Measurements from ENCODE around the gene SLC38A2.
"Not testable (repeated sequence)": the region's sequence is repeated elsewhere in the genome, so short reads cannot be mapped to it uniquely, and the experiment has no call there.

SLC38A2 gene

DNA sequence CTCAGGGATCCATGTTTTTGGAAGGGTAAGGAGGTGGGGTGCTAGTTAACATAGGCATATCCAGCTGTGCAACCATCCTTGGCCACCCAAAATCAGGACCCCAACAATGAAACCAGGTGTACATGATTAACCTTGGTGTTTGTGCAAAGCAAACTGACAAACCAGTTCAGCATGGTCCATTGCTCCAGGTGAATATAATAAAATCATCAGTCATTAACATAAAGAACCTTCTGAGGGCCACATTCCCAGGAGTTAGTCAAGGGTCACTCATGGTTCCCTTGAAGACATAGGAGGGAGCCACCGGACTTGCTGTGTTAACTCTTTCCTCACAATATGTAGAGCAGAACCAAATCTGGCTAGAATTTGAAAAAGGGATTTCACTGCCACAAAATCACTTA is 17.8 kb downstream of the SLC38A2 start:
- no peaks in the 10 kb centered on the region for H3K27me3 ChIP-seq (ENCODE audit: control insufficient read depth, insufficient read depth, low read length)
- no peak overlapping the region for H3K9ac ChIP-seq (ENCODE audit: low read depth, low read length)
- no peaks in the 10 kb centered on the region for H3K9me3 ChIP-seq (ENCODE audit: control insufficient read depth, insufficient read depth, low read length)
- no peak overlapping the region for H3K4me3 ChIP-seq (ENCODE audit: low read depth, low read length)
- H3K4me1 ChIP-seq (ENCODE audit: control insufficient read depth, insufficient read depth, low read length), result no peaks in the 10 kb centered on the region
- peaks cover 3% of the 10 kb centered on the region for H3K36me3 ChIP-seq (ENCODE audit: control insufficient read depth, insufficient read depth, low read length)

DNA sequence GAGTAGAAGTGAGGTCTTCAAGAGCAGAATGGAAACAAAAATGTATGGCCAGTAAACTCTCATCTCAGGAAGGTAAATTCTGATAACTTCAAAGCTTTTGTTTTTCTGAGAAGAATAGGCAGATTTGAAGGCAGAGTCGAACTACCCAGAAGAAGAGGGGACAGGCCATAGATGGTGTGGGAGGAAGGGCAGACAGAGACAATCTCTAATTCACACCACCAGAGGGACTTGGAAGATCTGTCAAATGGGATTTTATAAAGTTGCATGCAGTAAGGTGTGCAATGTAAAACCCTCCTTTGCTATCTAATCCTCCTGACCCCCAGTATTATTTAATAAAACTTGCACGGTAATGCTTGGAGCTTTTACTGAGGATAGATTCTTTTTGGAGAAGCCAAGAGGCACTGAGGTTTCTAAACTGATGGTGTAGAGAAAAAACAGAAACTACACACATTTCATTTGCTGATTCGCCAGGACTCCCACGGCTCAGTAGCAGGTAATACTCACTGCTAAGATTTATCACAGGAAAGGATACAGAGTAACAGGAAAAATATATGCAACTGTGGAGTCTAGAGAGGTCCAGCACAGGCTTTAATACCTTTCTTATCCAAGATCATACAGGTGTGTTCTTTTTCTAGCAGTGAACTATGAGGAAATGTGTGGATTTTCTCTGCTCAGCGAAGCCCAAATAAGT is 18.3 kb downstream of the SLC38A2 start:
- no peaks in the 10 kb centered on the region for H3K4me1 ChIP-seq (ENCODE audit: control insufficient read depth, insufficient read depth, low read length)
- H3K9ac ChIP-seq (ENCODE audit: low read depth, low read length), result no peak overlapping the region
- H3K4me3 ChIP-seq (ENCODE audit: low read depth, low read length), result no peak overlapping the region
- H3K27me3 ChIP-seq (ENCODE audit: control insufficient read depth, insufficient read depth, low read length), result no peaks in the 10 kb centered on the region
- no peaks in the 10 kb centered on the region for H3K36me3 ChIP-seq (ENCODE audit: control insufficient read depth, insufficient read depth, low read length)
- no peaks in the 10 kb centered on the region for H3K9me3 ChIP-seq (ENCODE audit: control insufficient read depth, insufficient read depth, low read length)

GRCh38 chr12:46351886-46352650 is 20.5 kb downstream of the SLC38A2 start:
- Histone ChIP-seq H3K27me3 (ENCODE audit: control insufficient read depth, insufficient read depth, low read length) (no peaks in the 10 kb centered on the region), H3K9ac (ENCODE audit: low read depth, low read length) (no peak overlapping the region), H3K36me3 (ENCODE audit: control insufficient read depth, insufficient read depth, low read length) (no peaks in the 10 kb centered on the region), H3K4me1 (ENCODE audit: control insufficient read depth, insufficient read depth, low read length) (no peaks in the 10 kb centered on the region), H3K9me3 (ENCODE audit: control insufficient read depth, insufficient read depth, low read length) (no peaks in the 10 kb centered on the region), H3K4me3 (ENCODE audit: low read depth, low read length) (no peak overlapping the region)

- Histone ChIP-seq H3K4me1 (ENCODE audit: control insufficient read depth, insufficient read depth, low read length) (no peaks in the 10 kb centered on the region), H3K27me3 (ENCODE audit: control insufficient read depth, insufficient read depth, low read length) (no peaks in the 10 kb centered on the region), H3K36me3 (ENCODE audit: control insufficient read depth, insufficient read depth, low read length) (no peaks in the 10 kb centered on the region), H3K9ac (ENCODE audit: low read depth, low read length) (no peak overlapping the region), H3K9me3 (ENCODE audit: control insufficient read depth, insufficient read depth, low read length) (no peaks in the 10 kb centered on the region), H3K4me3 (ENCODE audit: low read depth, low read length) (no peak overlapping the region)
These were observed 21.4 kb downstream of the SLC38A2 start for GRCh38 chr12:46351138-46351537.

- Histone ChIP-seq H3K4me3 (ENCODE audit: low read depth, low read length) (no peak overlapping the region), H3K9ac (ENCODE audit: low read depth, low read length) (no peak overlapping the region), H3K4me1 (ENCODE audit: control insufficient read depth, insufficient read depth, low read length) (no peaks in the 10 kb centered on the region), H3K36me3 (ENCODE audit: control insufficient read depth, insufficient read depth, low read length) (no peaks in the 10 kb centered on the region), H3K9me3 (ENCODE audit: control insufficient read depth, insufficient read depth, low read length) (no peaks in the 10 kb centered on the region), H3K27me3 (ENCODE audit: control insufficient read depth, insufficient read depth, low read length) (no peaks in the 10 kb centered on the region)
These were observed 23.3 kb downstream of the SLC38A2 start for GRCh38 chr12:46349253-46349652.

DNA sequence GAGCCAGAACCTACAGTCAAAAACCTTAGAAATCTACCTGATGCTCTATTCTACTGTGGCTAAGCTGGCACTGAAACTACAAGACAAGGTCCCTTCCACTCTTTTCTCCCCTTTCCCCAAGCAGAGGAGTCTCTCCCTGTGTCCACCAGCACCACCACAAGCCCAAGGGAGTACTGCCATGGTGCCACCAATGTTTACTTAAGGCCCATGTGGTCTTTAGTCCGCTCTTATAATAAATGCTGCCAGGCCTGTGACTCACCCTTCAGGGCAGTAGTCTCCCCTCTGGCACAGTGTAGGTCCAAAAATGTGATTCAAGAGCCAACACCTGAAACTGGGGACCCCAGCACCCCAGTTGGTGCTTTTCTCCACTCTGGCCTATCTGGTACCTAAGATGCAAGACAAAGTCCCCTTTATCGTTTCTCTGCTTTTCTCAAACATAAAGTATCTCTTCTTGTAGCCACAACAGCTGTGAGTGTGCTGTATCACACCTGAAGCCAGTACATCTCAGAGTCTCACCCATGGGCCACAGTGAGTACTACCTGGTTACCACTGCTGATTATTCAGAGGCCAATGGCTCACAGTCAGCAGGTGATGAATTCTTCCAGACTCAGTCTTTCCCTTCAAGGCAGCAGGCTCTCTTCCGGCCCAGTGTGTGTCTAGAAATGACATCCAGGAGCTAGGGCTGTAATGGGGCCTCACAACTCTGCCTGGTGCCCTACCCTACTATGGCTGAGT is 29.3 kb downstream of the SLC38A2 start:
- H3K4me3 ChIP-seq (ENCODE audit: low read depth, low read length), result no peak overlapping the region

GRCh38 chr12:46342562-46343033 is 30.0 kb downstream of the SLC38A2 start:
- no peak overlapping the region for H3K9ac ChIP-seq (ENCODE audit: low read depth, low read length)
- no peaks in the 10 kb centered on the region for H3K4me1 ChIP-seq (ENCODE audit: control insufficient read depth, insufficient read depth, low read length)
- no peak overlapping the region for H3K4me3 ChIP-seq (ENCODE audit: low read depth, low read length)
- H3K36me3 ChIP-seq (ENCODE audit: control insufficient read depth, insufficient read depth, low read length), result no peaks in the 10 kb centered on the region
- no peaks in the 10 kb centered on the region for H3K27me3 ChIP-seq (ENCODE audit: control insufficient read depth, insufficient read depth, low read length)
- no peaks in the 10 kb centered on the region for H3K9me3 ChIP-seq (ENCODE audit: control insufficient read depth, insufficient read depth, low read length)

More for the DNA sequence above, 29.3 kb downstream of the SLC38A2 start:
- no peaks in the 10 kb centered on the region for H3K36me3 ChIP-seq (ENCODE audit: control insufficient read depth, insufficient read depth, low read length)
- H3K27me3 ChIP-seq (ENCODE audit: control insufficient read depth, insufficient read depth, low read length), result no peaks in the 10 kb centered on the region
- no peak overlapping the region for H3K9ac ChIP-seq (ENCODE audit: low read depth, low read length)
- H3K4me1 ChIP-seq (ENCODE audit: control insufficient read depth, insufficient read depth, low read length), result no peaks in the 10 kb centered on the region
- H3K9me3 ChIP-seq (ENCODE audit: control insufficient read depth, insufficient read depth, low read length), result no peaks in the 10 kb centered on the region

DNA sequence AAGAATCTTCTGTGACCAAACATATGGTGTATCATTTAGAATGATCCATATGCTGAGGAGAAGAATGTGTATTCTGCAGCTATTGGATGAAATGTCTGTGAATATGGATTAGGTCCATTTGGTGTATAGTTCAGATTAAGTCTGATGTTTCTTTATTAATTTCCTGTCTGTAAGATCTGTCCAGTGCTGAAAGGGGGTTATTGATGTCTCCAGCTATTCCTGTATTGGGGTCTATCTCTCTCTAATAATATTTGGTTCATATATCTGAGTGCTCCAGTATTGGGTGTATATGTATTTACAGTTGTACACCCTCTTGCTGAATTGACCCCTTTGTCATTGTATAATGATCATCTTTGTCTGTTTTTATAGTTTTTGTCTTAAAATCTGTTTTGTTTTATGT is 33.5 kb downstream of the SLC38A2 start:
- H3K4me1 ChIP-seq (ENCODE audit: control insufficient read depth, insufficient read depth, low read length), result no peaks in the 10 kb centered on the region
- no peaks in the 10 kb centered on the region for H3K27me3 ChIP-seq (ENCODE audit: control insufficient read depth, insufficient read depth, low read length)
- no peak overlapping the region for H3K4me3 ChIP-seq (ENCODE audit: low read depth, low read length)
- no peaks in the 10 kb centered on the region for H3K9me3 ChIP-seq (ENCODE audit: control insufficient read depth, insufficient read depth, low read length)
- no peak overlapping the region for H3K9ac ChIP-seq (ENCODE audit: low read depth, low read length)
- no peaks in the 10 kb centered on the region for H3K36me3 ChIP-seq (ENCODE audit: control insufficient read depth, insufficient read depth, low read length)

GRCh38 chr12:46332260-46332659 is 40.3 kb downstream of the SLC38A2 start:
- Histone ChIP-seq H3K9ac (ENCODE audit: low read depth, low read length) (no peak overlapping the region), H3K27me3 (ENCODE audit: control insufficient read depth, insufficient read depth, low read length) (no peaks in the 10 kb centered on the region)

GRCh38 chr12:46325075-46325474 is 47.5 kb downstream of the SLC38A2 start:
- not testable (repeated sequence) for H3K27me3 ChIP-seq (ENCODE audit: control insufficient read depth, insufficient read depth, low read length); H3K36me3 ChIP-seq (ENCODE audit: control insufficient read depth, insufficient read depth, low read length); H3K4me3 ChIP-seq (ENCODE audit: low read depth, low read length); H3K9me3 ChIP-seq (ENCODE audit: control insufficient read depth, insufficient read depth, low read length); H3K4me1 ChIP-seq (ENCODE audit: control insufficient read depth, insufficient read depth, low read length); H3K9ac ChIP-seq (ENCODE audit: low read depth, low read length)

More at GRCh38 chr12:46332260-46332659, 40.3 kb downstream of the SLC38A2 start:
- Histone ChIP-seq H3K4me3 (ENCODE audit: low read depth, low read length) (no peak overlapping the region), H3K36me3 (ENCODE audit: control insufficient read depth, insufficient read depth, low read length) (no peaks in the 10 kb centered on the region), H3K4me1 (ENCODE audit: control insufficient read depth, insufficient read depth, low read length) (no peaks in the 10 kb centered on the region), H3K9me3 (ENCODE audit: control insufficient read depth, insufficient read depth, low read length) (no peaks in the 10 kb centered on the region)

GRCh38 chr12:46320731-46321130 is 51.8 kb downstream of the SLC38A2 start:
- Histone ChIP-seq H3K9me3 (ENCODE audit: control insufficient read depth, insufficient read depth, low read length) (peaks cover 6% of the 10 kb centered on the region), H3K9ac (ENCODE audit: low read depth, low read length) (no peak overlapping the region), H3K36me3 (ENCODE audit: control insufficient read depth, insufficient read depth, low read length) (no peaks in the 10 kb centered on the region), H3K4me3 (ENCODE audit: low read depth, low read length) (no peak overlapping the region), H3K4me1 (ENCODE audit: control insufficient read depth, insufficient read depth, low read length) (peaks cover 16% of the 10 kb centered on the region), H3K27me3 (ENCODE audit: control insufficient read depth, insufficient read depth, low read length) (no peaks in the 10 kb centered on the region)

Data from iPS-15b (cell line).